ENCODE data around the gene PADI3. TPM values are rescaled to one million over a fixed set of nuclear protein-coding genes. Genes with fewer than 3 reads are reported as not detected.

The PADI3 gene
- total RNA-seq, 1 donor from 2014 or later: not detected

DNA sequence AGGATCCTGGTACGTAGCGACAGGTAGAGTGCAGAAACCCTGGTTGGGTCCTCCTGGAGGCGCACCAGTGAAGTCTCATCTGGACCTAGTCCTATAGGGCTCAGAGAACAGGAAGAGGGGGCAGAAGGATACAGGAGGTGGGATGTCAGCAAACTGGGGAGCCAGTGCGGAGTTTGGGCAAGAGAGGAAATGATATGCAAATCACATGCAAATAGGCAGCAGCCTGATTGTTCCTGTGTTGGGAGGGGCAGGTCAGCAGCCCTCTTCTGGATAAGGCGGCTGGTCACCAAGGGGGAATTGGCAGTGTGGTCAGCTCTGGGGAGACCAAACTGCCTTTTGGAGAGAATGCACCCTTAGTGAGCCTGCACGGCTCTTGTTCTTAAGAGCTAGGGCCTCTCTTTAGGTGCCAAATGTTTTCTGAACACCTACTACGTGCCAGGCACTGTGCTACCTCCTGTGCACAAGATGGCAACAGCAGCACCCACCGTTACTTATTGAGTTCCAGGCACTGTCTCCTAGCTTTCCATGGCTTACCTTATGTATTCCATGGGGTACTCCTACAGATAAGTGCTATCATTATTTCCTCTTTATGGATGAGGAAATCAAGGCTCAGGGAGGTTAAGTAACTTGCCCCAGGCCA, 18.1 kb upstream of the PADI3 start:
- H3K36me3 Mint-ChIP-seq: no peaks in the 10 kb centered on the region
- H3K4me3 Mint-ChIP-seq: no peak overlapping the region
- H3K27me3 Mint-ChIP-seq: no peaks in the 10 kb centered on the region
- peaks cover 25% of the 10 kb centered on the region for H3K4me1 Mint-ChIP-seq (ENCODE audit: unreplicated experiment)
- no peak for DNase-seq (ENCODE audit: extremely low spot score, unreplicated experiment)
- no peaks in the 10 kb centered on the region for H3K9me3 Mint-ChIP-seq
- no peak overlapping the region for H3K27ac Mint-ChIP-seq
- TF ChIP-seq, protein P1, sequence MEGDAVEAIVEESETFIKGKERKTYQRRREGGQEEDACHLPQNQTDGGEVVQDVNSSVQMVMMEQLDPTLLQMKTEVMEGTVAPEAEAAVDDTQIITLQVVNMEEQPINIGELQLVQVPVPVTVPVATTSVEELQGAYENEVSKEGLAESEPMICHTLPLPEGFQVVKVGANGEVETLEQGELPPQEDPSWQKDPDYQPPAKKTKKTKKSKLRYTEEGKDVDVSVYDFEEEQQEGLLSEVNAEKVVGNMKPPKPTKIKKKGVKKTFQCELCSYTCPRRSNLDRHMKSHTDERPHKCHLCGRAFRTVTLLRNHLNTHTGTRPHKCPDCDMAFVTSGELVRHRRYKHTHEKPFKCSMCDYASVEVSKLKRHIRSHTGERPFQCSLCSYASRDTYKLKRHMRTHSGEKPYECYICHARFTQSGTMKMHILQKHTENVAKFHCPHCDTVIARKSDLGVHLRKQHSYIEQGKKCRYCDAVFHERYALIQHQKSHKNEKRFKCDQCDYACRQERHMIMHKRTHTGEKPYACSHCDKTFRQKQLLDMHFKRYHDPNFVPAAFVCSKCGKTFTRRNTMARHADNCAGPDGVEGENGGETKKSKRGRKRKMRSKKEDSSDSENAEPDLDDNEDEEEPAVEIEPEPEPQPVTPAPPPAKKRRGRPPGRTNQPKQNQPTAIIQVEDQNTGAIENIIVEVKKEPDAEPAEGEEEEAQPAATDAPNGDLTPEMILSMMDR (conservative IDR thresholded peaks at IDR 0.05): no peak

DNA sequence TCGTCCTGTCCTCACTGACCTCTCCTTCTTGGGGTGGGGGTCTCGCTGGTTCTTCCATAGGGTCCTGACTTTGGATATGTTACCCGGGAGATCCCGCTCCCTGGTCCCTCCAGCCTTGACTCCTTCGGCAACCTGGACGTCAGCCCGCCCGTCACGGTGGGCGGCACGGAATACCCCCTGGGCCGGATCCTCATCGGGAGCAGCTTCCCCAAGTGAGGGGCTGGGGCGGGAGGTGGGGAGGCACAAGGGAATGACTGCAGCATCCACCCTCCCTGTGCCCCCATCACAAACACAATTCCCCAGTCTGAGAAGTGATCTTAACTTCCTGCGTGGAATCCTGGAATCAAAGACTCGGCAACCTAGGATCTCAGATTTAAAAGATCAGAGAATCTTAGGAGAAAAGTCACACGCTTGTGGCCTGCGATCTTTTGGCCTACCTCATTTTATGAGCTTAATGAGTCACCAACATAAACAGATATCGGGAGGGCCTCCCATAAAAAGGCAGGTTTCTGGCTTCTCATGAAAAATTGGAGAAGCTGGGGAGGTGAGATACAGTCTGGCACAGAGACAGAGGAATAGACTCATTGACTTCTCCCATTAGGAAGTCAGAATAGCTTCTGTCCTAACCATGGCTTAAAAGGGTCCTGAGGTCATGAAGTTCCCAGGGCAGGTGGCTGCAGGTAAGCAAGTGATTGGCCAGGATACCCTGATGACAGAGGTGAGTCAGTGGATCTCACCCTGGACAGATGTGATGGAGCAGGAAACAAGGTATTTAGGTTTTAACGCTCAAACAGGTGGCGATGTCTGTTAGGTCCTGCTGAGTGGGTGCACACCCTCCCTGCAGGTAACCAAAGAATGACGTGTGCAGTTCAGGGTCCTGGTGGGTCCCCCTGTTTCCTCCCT, 15.9 kb upstream of the PADI3 start:
- DNase-seq (ENCODE audit: extremely low spot score, unreplicated experiment): no peak
- Mint-ChIP-seq H3K36me3 (no peaks in the 10 kb centered on the region), H3K27ac (no peak overlapping the region), H3K9me3 (no peaks in the 10 kb centered on the region), H3K4me1 (ENCODE audit: unreplicated experiment) (peaks cover 26% of the 10 kb centered on the region), H3K27me3 (no peaks in the 10 kb centered on the region), H3K4me3 (no peak overlapping the region)
- TF ChIP-seq, protein P1 (conservative IDR thresholded peaks at IDR 0.05): no peak

- Mint-ChIP-seq H3K27ac (no peak overlapping the region), H3K27me3 (no peaks in the 10 kb centered on the region), H3K4me1 (ENCODE audit: unreplicated experiment) (peaks cover 26% of the 10 kb centered on the region), H3K36me3 (no peaks in the 10 kb centered on the region), H3K4me3 (no peak overlapping the region), H3K9me3 (no peaks in the 10 kb centered on the region)
- TF ChIP-seq, protein P1 (conservative IDR thresholded peaks at IDR 0.05): no peak
- DNase-seq (ENCODE audit: extremely low spot score, unreplicated experiment): no peak
Measured at GRCh38 chr1:17233675-17234320, 15.1 kb upstream of the PADI3 start.

DNA sequence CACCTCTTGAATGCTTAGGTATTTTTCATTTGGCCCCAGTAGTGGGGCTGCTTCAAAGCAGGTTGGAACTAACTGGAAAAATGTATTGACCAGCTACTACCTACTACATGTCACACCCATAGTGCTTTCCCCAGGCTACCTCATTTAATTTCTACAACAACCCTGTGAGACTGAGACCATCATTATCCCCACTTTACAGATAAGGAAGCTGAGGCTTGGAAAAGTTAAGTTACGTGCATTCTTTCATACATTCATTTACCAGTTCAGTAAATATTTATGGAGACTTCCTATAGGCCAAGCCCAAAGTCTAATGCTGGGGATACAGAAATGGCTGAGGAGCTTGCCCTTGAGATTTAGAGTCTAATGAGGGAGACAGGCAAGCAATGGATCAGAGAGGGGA, 14.5 kb upstream of the PADI3 start:
- no peaks in the 10 kb centered on the region for H3K27me3 Mint-ChIP-seq
- no peaks in the 10 kb centered on the region for H3K36me3 Mint-ChIP-seq
- TF ChIP-seq, protein P1 (conservative IDR thresholded peaks at IDR 0.05): no peak
- peaks cover 27% of the 10 kb centered on the region for H3K4me1 Mint-ChIP-seq (ENCODE audit: unreplicated experiment)
- H3K27ac Mint-ChIP-seq: no peak overlapping the region
- no peak overlapping the region for H3K4me3 Mint-ChIP-seq
- no peak for DNase-seq (ENCODE audit: extremely low spot score, unreplicated experiment)
- no peaks in the 10 kb centered on the region for H3K9me3 Mint-ChIP-seq

GRCh38 chr1:17235135-17235885, 13.6 kb upstream of the PADI3 start:
- TF ChIP-seq, protein P1 (conservative IDR thresholded peaks at IDR 0.05): no peak
- no peak overlapping the region for H3K4me3 Mint-ChIP-seq
- no peaks in the 10 kb centered on the region for H3K36me3 Mint-ChIP-seq
- no peak for DNase-seq (ENCODE audit: extremely low spot score, unreplicated experiment)
- no peak overlapping the region for H3K27ac Mint-ChIP-seq
- H3K27me3 Mint-ChIP-seq: no peaks in the 10 kb centered on the region
- H3K4me1 Mint-ChIP-seq (ENCODE audit: unreplicated experiment): peaks cover 24% of the 10 kb centered on the region
- H3K9me3 Mint-ChIP-seq: no peaks in the 10 kb centered on the region
